Testis (tissue), 2 donors: ENCODE data around the gene PTGIS.

Source experiments
- CTCF ChIP-seq, 3 experiments: fragments of 450-650 bp in 2 of 3; fragments of 200-600 bp in 1 of 3; sonication (generic) in 1 of 3; IDR thresholded peaks; one replicate each; pipeline ENCODE4 v1.5.1; 2016 to 2019; ENCODE audit warnings: antibody characterized with exemption in 3 of 3, mild to moderate bottlenecking in 2 of 3, moderate library complexity in 1 of 3
- POLR2A ChIP-seq: fragments of 450-650 bp; IDR thresholded peaks from one replicate; pipeline ENCODE4 v1.6.1; 2017; ENCODE audit warnings: antibody characterized with exemption, mild to moderate bottlenecking, moderate library complexity

- TF ChIP-seq CTCF (IDR thresholded peaks at IDR 0.05) (no peak), POLR2A (no peak)
Observed at GRCh38 chr20:49475292-49476015, 92.5 kb downstream of the PTGIS start.
